ENCODE results near the gene SYNE3.

SYNE3 gene

GRCh38 chr14:95545515-95546168 lies 29.2 kb upstream of the SYNE3 start:
- H3K9me2 ChIP-seq (ENCODE audit: low read depth, low read length) = no peaks in the 10 kb centered on the region
- no peaks in the 10 kb centered on the region for H3K9me3 ChIP-seq (ENCODE audit: low read length)
- peaks cover 10% of the 10 kb centered on the region for H3K4me1 ChIP-seq (ENCODE audit: insufficient read depth, low read length, severe bottlenecking)

GRCh38 chr14:95544588-95544987 lies 28.1 kb upstream of the SYNE3 start:
- Histone ChIP-seq H3F3A (ENCODE audit: insufficient read depth, low read length) (no peaks in the 10 kb centered on the region), H3K36me3 (ENCODE audit: insufficient read depth, low read length) (peaks cover 15% of the 10 kb centered on the region; the same call in 1 of the 2 replicates), H4K20me1 (ENCODE audit: insufficient read depth, low read length) (no peaks in the 10 kb centered on the region), H3K79me2 (ENCODE audit: insufficient read depth, low read length) (peaks cover 34% of the 10 kb centered on the region), H3K4me3 (ENCODE audit: low read depth, low read length, poor library complexity, severe bottlenecking) (no peak overlapping the region), H3K9me3 (ENCODE audit: low read length) (no peaks in the 10 kb centered on the region), H3K27me3 (ENCODE audit: insufficient read depth, low read length) (no peaks in the 10 kb centered on the region), H3K9me2 (ENCODE audit: low read depth, low read length) (no peaks in the 10 kb centered on the region), H3K4me1 (ENCODE audit: insufficient read depth, low read length, severe bottlenecking) (peaks cover 10% of the 10 kb centered on the region), H3K9ac (ENCODE audit: low read length) (no peak overlapping the region), H2AFZ (ENCODE audit: low read length) (no peak overlapping the region), H3K27ac (ENCODE audit: low read depth, low read length, poor library complexity, severe bottlenecking) (no peak overlapping the region), H3K4me2 (ENCODE audit: low read length) (no peak overlapping the region)
- no peak for TF ChIP-seq CTCF (IDR thresholded peaks at IDR 0.05; ENCODE audit: low read length)
- TF ChIP-seq EZH2 (IDR thresholded peaks at IDR 0.05; ENCODE audit: borderline replicate concordance, low read length) = no peak

More at GRCh38 chr14:95545515-95546168, 29.2 kb upstream of the SYNE3 start:
- Histone ChIP-seq H3K79me2 (ENCODE audit: insufficient read depth, low read length) (peaks cover 24% of the 10 kb centered on the region), H3K9ac (ENCODE audit: low read length) (no peak overlapping the region), H3K36me3 (ENCODE audit: insufficient read depth, low read length) (peaks cover 15% of the 10 kb centered on the region; the same call in 1 of the 2 replicates), H3K4me3 (ENCODE audit: low read depth, low read length, poor library complexity, severe bottlenecking) (no peak overlapping the region), H3K4me2 (ENCODE audit: low read length) (no peak overlapping the region), H3K27me3 (ENCODE audit: insufficient read depth, low read length) (no peaks in the 10 kb centered on the region), H3F3A (ENCODE audit: insufficient read depth, low read length) (no peaks in the 10 kb centered on the region), H3K27ac (ENCODE audit: low read depth, low read length, poor library complexity, severe bottlenecking) (no peak overlapping the region), H2AFZ (ENCODE audit: low read length) (no peak overlapping the region), H4K20me1 (ENCODE audit: insufficient read depth, low read length) (no peaks in the 10 kb centered on the region)
- TF ChIP-seq CTCF (IDR thresholded peaks at IDR 0.05; ENCODE audit: low read length) = no peak
- no peak for TF ChIP-seq EZH2 (IDR thresholded peaks at IDR 0.05; ENCODE audit: borderline replicate concordance, low read length)

- H3K4me1 ChIP-seq (ENCODE audit: insufficient read depth, low read length, severe bottlenecking) = peaks cover 25% of the 10 kb centered on the region
- TF ChIP-seq CTCF (IDR thresholded peaks at IDR 0.05; ENCODE audit: low read length) = no peak
- no peak for TF ChIP-seq EZH2 (IDR thresholded peaks at IDR 0.05; ENCODE audit: borderline replicate concordance, low read length)
- no peaks in the 10 kb centered on the region for H3K9me3 ChIP-seq (ENCODE audit: low read length)
- no peak overlapping the region for H3K4me2 ChIP-seq (ENCODE audit: low read length)
- peaks cover 49% of the 10 kb centered on the region for H3K79me2 ChIP-seq (ENCODE audit: insufficient read depth, low read length)
- no peak overlapping the region for H3K4me3 ChIP-seq (ENCODE audit: low read depth, low read length, poor library complexity, severe bottlenecking)
- H3K27ac ChIP-seq (ENCODE audit: low read depth, low read length, poor library complexity, severe bottlenecking) = no peak overlapping the region
- no peaks in the 10 kb centered on the region for H3K9me2 ChIP-seq (ENCODE audit: low read depth, low read length)
- no peaks in the 10 kb centered on the region for H4K20me1 ChIP-seq (ENCODE audit: insufficient read depth, low read length)
- H2AFZ ChIP-seq (ENCODE audit: low read length) = no peak overlapping the region
- no peaks in the 10 kb centered on the region for H3F3A ChIP-seq (ENCODE audit: insufficient read depth, low read length)
- H3K36me3 ChIP-seq (ENCODE audit: insufficient read depth, low read length) = peaks cover 15% of the 10 kb centered on the region; the same call in 1 of the 2 replicates
- H3K9ac ChIP-seq (ENCODE audit: low read length) = no peak overlapping the region
- H3K27me3 ChIP-seq (ENCODE audit: insufficient read depth, low read length) = no peaks in the 10 kb centered on the region
Measured at GRCh38 chr14:95543021-95543420, 26.6 kb upstream of the SYNE3 start.

Data from OCI-LY1 (cell line).